22Rv1 (cell line): Measurements from ENCODE around the gene KMT2D.

ENCODE experiments used
- CTCF ChIP-seq: fragments of 450-650 bp; IDR thresholded peaks from 2 replicates; pipeline ENCODE4 v1.5.1; 2017; ENCODE audit warnings: mild to moderate bottlenecking
- ZFX ChIP-seq: fragments of 450-650 bp; IDR thresholded peaks from 2 replicates; pipeline ENCODE4 v1.6.1; 2017; ENCODE audit warnings: antibody characterized with exemption, borderline replicate concordance

- no peak for TF ChIP-seq CTCF
- no peak for TF ChIP-seq ZFX
These were observed 44.2 kb upstream of the KMT2D start for GRCh38 chr12:49104822-49105221.
